Measurements from ENCODE around the gene FHIT.
"Not testable (repeated sequence)": the region's sequence is repeated elsewhere in the genome, so short reads cannot be mapped to it uniquely, and the experiment has no call there.

The FHIT gene

DNA sequence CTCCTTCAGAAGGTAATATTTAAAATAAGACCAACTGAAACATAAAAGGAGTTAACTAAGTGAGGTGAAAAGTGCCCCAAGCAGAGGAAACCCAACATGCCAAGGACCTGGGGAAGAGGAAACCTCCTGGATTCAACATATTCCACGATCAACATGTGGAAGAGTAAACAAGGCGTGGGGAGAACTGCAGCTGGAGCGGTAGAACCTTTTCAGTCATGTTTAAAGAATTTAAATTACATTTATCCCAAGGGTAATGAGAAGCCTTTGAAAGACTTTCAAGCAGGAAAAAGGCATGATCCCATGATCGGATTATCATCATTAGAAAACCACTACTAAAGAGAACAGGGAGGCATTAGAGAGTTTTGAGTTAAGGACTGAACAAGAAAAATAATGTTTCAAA lies 330.7 kb downstream of the FHIT start:
- DNase-seq (ENCODE audit: low read depth in 2 of 2): no peak

DNA sequence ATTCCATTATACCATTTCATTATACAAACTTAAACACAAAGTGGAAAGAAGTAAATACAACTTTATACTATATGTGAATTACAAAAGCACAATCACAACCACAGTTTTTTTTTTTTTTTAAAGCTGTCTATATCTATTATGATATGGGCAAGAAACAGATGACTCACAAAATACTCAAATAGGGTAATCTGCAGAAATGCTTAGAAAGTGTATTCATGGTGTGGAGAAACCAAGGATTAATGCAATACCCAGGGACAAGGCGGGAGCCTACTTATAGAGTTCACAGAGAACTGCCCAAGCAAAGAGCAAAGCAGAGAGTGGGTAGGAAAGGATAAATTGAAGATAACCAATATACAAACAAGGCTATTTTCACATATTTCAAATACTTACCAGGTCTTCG lies 332.0 kb downstream of the FHIT start:
- no peak for DNase-seq (ENCODE audit: low read depth in 2 of 2)

DNA sequence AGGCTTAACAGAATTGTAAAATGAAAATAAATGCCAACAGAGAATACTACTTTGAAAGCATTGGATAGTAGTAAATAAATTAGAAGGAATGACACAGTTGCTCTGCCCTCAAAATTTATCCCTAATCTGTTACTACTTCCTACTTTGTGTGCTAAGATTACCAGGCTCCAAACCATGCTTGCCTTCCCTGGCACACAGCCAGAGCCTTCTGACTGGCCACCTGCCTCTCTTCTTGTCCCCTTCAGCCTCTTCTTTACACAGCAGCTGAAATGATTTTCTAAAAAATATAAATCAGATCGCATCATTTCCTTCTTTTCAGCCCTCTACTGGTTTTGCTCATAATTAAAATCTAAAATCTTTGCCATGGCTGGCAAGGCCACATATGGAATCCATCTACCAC lies 334.1 kb downstream of the FHIT start:
- DNase-seq (ENCODE audit: low read depth in 2 of 2): no peak

DNA sequence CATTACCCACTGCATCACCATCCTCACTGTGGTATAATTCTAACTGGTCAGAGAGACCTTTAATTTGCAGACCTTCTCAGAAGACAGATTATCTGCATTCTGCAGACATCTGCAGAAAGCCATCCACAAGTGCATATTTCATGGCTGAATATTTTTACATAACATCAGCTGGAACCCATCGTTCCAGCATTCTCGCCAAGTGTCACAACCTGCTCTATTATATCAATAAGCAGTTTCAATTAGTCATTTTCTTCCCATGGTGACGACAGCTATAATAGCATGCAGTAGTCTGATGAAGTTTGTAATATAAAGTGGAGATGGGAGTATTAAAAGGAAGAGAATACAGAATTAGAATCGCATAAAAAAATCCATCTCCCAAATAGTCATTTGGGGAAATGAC lies 334.7 kb downstream of the FHIT start:
- DNase-seq (ENCODE audit: low read depth in 2 of 2): no peak

DNA sequence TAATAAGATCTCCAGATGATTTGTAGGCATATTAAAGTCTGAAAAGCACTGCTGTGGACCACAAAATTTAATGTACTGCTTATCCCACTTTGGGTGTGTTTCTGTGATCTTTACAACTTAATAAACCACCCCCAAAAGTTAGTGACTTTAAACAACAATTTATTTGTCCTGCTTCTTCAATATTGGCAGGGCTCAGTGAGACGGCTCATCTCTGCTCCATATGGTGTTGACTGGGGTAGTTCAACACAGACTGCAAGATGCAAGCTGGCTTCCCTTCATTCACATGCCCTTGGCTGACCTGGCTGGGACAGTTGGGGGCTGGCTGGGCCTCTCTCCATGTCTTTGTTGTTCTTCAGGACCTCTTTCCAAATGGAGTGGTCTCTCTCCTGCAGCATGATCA lies 337.8 kb downstream of the FHIT start:
- no peak for DNase-seq (ENCODE audit: low read depth in 2 of 2)

DNA sequence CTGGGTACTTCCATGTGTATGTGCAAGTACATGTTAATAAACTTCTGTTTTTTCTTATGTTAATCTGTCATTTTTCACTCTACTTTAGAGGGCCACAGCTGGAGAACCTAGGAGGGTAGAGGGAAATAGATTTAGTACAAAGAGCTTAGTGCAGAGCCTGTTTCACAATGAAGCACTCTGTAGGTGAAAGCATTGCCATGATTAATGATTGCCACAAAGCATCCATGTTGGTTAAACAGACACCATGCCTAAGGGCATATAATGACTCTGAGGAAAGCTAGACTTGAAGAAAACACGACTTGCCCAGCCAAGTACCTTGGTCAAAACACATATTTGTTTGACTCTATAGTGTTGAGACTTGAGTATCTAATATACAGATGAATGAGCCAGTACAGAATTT lies 338.4 kb downstream of the FHIT start:
- no peak for DNase-seq (ENCODE audit: low read depth in 2 of 2)

DNA sequence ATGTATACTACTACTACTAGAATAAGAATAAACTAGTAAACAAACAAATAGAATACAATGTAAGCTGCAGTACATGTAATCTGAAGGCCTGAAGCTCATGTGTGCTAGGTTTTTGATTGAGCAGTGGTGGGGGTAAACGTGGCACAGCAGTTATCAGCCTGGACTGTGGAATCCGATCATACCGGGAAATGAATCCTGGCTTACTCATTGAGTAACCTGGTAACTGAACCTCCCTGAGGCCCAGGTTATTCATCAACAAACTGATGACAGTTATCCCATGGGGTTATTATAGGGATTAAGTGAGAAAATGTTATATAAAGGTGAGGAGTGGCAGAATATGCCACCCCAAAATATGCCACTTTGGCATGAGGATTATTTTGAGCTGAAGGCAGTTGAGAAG lies 339.1 kb downstream of the FHIT start:
- DNase-seq (ENCODE audit: low read depth in 2 of 2): no peak

DNA sequence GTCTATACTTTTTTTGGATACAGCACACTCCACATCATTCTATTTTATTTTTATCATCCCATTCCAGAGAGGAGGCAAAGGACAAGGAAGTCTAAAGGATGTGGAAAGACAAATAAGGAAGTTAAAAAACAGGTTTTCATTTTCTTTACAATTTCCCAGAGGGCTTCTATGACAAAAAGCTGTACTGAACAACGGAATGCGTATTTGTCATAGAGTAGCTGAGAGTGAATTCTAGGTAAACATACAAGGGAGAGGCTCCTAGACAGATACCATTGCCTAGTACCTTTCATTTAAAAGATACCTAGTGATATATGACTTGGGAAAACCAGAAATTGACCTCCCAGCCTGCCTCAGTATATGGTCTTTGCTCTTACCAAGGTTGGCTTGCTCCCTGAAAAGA lies 341.7 kb downstream of the FHIT start:
- DNase-seq (ENCODE audit: low read depth in 2 of 2): no peak

DNA sequence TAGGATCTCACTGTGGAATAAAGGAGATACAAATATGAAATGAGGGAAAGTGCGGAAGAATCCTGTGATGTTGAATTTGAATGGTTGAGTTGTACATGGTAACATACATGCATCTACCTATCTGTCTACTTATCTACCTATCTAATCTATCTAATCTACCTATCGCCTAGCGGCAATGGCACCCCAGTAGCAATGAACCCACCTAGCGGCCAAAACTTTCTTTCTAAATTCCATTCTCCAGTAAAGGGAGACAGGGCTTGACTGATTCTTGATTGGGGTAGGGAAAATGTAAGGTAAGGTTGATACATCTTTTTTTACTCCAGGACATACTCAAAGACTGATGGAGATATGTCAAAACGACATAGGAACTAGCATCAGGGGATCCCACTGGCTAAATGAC lies 345.0 kb downstream of the FHIT start:
- no peak for DNase-seq (ENCODE audit: low read depth in 2 of 2)

DNA sequence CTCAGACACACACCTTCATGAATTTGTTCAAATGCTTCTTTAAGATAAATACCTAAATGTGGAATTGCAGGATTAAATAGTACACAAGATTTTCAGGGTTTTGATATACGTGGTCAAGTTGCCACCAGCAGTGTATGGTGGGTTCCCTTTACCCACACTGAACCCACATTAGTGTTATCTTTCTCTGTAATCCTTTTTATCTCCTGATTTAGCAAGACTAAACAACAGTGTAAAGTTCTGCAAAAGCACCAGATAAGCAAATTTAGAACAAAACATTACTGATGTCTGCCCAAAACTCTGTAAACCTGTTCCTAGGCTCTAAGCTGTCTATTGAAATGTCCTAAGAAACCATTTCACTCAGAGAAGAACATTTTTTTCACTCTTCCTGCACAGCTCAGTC lies 352.9 kb downstream of the FHIT start:
- no peak for DNase-seq (ENCODE audit: low read depth in 2 of 2)

DNA sequence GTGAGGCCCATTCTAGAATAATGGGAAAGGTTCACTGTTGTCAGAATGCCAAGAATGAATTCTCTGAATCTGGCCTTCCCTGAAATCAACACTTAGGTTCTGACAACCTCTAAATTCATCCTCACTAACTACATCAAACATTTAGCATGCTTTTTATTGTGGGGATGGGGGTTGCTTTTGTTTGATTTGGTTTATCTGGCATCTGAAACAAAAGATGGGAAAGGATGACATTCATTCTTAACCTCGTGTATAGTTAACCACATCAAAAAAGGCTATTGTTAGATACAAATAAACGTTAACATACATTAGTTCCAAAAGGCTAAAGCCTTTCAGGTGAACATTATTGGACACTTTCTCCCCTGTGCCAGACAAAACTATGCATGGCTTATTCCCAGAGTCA lies 357.3 kb downstream of the FHIT start:
- DNase-seq (ENCODE audit: low read depth in 2 of 2): no peak

DNA sequence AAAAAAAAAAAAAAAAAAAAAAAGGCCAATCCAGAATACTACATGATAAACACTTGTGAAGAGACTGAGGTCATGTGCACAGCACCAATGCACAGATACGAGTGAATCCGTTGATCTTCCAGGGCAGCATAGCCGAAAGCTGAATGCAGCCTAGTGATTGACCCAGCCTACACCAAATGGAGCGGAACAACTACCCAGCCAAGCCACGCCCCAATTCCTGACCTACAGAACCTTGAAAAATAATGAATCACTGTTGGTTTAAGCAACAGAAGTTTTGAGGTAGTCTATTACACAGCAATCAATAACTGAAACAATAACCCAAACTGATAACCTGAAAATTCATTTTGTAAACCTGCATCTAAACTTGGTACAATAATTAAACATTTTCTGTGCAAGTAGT lies 361.0 kb downstream of the FHIT start:
- no peak for DNase-seq (ENCODE audit: low read depth in 2 of 2)

DNA sequence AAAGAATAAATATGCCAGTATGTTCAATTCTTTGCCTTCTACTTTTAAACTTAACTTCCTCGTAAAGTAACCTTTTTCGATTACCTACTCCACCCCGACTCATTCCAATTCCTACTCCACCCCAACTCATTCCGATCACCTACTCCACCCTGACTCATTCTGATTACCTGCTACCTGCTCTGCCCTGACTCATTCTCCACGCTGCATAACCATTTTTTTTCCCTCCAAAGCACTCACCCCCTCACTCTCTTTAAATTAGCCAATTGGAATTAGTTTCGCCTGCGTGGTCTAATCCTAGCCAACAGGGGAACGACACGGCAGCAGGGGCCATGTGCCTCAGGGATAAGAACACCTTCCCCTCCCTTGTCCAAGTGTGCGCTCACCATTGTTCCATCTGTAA lies 362.3 kb downstream of the FHIT start:
- DNase-seq (ENCODE audit: low read depth in 2 of 2): not testable (repeated sequence)

DNA sequence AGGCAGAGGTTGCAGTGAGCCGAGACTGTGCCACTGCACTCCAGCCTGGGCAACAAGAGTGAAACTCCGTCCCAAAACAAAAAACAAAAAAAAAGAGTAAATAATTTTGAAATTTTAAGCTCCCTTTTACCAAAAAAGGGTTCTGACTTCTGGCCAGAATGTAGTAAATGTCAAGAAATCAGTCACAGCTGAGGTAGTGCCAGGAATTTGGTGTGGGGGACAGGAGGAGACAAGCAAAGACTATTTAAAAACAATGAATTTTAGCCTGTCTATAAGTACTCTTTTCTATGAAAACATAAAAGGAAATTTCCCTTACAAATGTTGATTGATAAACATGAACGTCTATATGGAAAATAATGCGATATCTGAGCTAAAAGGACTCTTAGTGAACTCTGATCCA lies 363.7 kb downstream of the FHIT start:
- no peak for DNase-seq (ENCODE audit: low read depth in 2 of 2)

DNA sequence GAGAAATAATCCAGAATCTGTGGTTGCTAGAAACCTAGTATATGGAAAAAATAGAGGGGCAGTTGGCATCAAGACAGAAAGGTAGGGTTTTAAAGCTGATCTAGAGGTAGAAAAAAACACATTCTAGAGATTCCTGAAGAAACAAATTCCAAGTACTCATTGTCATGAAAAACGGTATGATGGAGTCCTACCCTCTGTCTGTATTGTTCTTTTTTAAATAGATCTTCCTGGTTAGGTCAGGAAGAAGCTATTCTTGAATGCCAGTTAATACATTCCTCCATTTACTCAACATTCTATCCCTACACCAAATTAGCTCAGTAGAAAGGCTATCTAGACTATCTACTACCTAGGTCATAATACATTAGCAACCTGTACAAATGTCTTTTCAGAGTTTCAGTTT lies 364.7 kb downstream of the FHIT start:
- no peak for DNase-seq (ENCODE audit: low read depth in 2 of 2)

DNA sequence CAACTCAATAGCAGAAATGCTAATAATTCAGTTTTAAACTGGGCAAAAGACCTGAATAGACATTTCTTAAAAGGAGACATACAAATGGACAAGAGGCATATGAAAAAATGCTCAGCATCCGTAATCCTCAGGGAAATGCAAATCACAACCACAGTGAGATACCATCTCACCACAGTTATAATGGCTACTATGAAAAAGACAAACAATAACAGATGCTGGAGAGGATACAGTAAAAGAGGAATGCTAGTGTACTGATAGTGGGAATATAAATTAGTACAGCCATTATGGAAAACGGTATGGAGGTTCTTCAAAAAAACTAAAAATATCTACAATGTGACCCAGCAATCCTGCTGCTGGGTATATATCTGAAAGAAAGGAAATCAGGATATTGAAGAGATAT lies 367.2 kb downstream of the FHIT start:
- DNase-seq (ENCODE audit: low read depth in 2 of 2): no peak

DNA sequence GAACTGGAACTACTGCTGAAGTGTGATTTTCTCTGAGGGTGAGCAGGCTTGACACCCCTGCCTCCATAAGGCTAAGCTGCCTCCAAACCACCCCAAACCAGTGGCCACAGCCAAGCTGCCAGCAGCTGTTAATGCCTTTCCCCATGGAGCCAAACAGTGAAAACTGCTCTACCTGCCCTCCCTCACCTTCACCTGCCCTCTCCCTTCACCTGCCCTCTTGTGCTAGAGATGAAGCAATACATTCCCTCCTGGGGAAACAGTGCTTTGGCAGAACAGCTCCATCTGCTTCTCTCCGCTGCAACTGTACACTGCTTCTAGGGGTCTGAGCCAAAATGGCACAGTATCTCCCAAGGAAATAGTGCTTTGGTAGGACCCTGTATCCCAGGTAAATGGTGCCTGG lies 374.1 kb downstream of the FHIT start:
- no peak for DNase-seq (ENCODE audit: low read depth in 2 of 2)

DNA sequence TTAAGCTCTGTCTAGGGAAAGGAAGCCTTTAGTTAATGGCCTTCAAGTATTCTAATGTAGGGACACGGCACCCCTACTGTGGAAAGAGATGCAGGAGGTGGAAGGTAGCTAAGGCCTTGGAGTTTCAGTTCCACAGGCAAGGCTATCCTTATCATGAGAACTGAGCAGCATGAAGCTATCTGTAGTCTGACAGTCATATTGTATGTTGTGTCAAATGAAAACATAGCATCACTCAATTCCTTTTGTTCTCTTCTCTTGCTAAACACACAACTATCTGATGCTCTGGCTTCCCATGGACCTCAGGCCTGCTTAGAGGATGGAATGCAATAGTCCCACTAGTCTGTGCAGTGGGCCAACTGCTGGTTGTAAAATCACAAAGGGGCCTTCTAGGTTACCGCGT lies 380.9 kb downstream of the FHIT start:
- no peak for DNase-seq (ENCODE audit: low read depth in 2 of 2)

DNA sequence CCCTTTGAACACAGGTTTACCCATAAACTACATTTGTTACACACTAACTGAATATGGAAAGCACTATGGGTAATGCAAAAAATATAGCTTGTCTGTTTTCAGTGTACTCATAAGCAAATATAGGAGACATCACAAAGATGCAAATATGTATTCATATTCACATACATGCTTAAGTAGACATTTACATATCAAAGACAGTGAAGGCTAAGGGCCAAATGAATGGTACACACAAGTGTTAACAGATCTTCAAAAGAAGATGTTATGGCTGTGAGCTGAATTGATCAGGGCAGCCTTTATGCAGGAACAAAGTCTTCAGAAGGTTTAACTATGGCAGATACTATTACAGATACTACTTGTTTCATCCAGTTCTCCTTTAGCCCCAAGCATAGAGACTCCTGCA lies 384.1 kb downstream of the FHIT start:
- DNase-seq (ENCODE audit: low read depth in 2 of 2): no peak

DNA sequence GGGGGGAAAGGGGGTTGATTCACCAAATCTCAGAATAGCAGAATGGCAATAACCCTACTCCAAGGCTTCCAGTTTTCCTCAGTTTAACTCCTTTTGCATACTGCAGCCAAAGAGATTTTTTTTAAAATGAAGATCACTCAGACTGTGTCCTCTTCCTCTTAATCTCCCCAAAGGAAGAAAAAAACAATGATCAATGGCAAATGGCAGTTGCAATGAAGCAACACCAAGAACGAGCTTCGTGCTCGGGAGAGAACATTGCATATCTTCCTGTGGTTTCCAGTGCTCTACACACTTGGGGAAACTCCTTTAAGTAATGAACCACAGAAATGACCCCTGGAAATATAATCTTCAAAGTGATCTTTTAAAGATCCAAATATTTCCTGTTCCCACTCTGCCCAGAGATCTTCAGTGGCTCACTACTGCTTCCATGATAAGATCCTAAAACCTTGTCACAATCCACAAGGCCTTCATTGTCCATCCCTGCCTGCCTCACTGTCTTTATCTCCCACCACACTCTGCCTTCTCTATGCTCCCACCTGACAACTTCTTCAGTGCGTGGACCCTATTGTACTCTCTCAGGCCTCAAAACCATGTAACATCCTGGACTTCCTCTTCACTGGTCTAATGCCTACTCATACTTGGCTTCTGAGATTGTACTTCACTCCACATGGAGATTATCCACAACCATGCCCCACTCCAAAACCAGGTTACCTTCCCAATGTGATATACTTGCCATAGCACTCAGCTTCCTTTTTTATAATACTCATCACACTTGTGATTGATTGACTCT lies 394.8 kb downstream of the FHIT start:
- DNase-seq (ENCODE audit: low read depth in 2 of 2): no peak

DNA sequence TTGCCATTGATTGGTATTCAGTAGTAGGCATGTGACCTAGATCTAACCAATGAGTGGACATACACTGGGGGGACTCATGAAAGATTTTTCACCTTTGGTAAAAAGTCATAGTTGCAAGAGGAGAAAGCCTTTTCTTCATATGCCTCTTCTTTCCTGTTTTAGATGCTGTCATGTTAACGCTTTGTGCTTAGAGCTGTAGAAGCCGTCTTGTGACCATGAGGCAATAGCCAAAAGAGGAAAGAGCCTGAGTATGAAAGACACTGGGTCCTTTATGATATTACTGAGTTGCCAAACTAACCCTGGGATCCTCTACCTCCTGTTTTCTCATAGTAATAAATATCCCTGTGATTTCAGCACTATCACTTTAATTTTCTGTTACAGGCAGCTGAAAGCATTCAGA lies 396.0 kb downstream of the FHIT start:
- no peak for DNase-seq (ENCODE audit: low read depth in 2 of 2)

DNA sequence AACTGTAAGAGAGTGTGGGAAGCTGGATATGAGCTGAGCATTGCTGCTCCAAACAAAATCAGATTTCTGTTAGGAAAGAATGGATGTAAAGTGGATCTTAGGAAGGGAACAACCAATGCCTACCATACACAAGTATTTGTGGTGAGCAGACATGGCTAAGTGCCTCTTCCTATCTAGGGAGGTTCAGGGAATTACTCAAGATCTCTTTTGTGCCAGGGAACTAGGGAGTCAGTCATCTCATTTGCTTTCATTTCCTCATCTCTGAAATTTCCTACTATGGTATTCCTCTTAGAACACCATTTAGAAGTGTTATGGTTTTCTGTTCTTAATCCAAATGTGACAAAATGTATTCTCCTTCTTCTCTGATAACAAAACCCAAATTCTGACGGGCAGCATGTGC lies 396.5 kb downstream of the FHIT start:
- no peak for DNase-seq (ENCODE audit: low read depth in 2 of 2)

DNA sequence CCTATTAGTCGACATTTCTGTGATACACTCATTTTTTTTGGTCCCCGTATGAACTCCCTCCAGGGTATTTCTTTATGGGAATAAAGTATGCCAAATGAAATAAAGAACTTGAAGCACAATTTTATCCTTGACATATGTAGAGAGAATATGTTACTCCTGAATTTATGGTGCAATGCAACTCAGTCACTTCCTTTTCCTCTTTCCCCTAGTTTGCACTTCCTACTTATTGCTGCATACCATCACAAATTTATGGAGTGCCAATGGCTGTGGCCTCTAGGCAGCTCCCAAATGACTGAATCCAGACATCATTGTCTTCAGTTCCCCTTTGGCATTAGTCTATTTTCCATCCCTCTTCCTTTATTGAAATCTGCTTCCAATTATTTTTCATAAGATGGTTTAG lies 403.5 kb downstream of the FHIT start:
- DNase-seq (ENCODE audit: low read depth in 2 of 2): no peak

DNA sequence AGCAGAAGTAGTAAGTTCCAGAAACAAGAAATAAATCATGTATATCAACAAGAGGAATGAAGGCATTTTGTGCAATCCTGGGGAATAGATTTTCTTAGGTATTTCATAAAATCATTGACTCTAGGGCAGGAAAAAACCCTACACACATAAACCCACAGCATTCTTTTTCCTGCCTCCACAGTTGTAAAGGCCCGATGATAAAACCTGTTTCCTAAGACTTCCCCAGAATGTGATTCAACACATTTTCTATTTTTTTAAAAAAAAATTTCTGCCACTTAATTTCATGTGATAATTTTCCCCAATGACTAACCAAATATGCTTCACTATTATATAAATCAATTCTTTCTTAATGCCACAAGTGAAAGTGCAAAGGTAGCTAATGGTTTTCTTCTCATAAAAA lies 407.0 kb downstream of the FHIT start:
- DNase-seq (ENCODE audit: low read depth in 2 of 2): no peak

Measured in fibroblast of skin of left biceps (primary cell).